Loucy (cell line): Measurements from ENCODE around the gene DCAF8L1.
"Not testable (repeated sequence)": the region's sequence is repeated elsewhere in the genome, so short reads cannot be mapped to it uniquely, and the experiment has no call there.

ENCODE experiments used
- H2AFZ ChIP-seq: fragments of 200-600 bp; sonication (generic); 2 replicates; pipeline ENCODE4 v1.6.0; 2016; ENCODE audit warnings: antibody characterized with exemption, mild to moderate bottlenecking, low read length, moderate library complexity
- H3F3A ChIP-seq: fragments of 200-600 bp; 2 replicates; pipeline ENCODE4 v1.6.0; 2016; ENCODE audit warnings: antibody characterized with exemption, low read depth, mild to moderate bottlenecking
- H3K27me3 ChIP-seq: fragments of 200-600 bp; sonication (generic); 2 replicates; pipeline ENCODE4 v1.6.1; 2014; ENCODE audit warnings: low read length, mild to moderate bottlenecking; ENCODE audit not compliant: insufficient read depth, poor library complexity, severe bottlenecking
- H3K36me3 ChIP-seq: fragments of 200-600 bp; sonication (generic); 2 replicates; pipeline ENCODE4 v1.6.1; 2016; ENCODE audit warnings: low read length; ENCODE audit not compliant: insufficient read depth
- H3K4me1 ChIP-seq: fragments of 200-600 bp; sonication (generic); 2 replicates; pipeline ENCODE4 v1.5.1; 2014; ENCODE audit warnings: low read length, mild to moderate bottlenecking; ENCODE audit not compliant: insufficient read depth, poor library complexity, severe bottlenecking
- H3K4me2 ChIP-seq: fragments of 200-600 bp; sonication (generic); 2 replicates; pipeline ENCODE4 v1.6.0; 2014; ENCODE audit warnings: antibody characterized with exemption, low read length, low read depth, mild to moderate bottlenecking; ENCODE audit not compliant: poor library complexity, severe bottlenecking
- H3K4me3 ChIP-seq: fragments of 200-600 bp; sonication (generic); 2 replicates; pipeline ENCODE4 v1.5.1; 2014; ENCODE audit warnings: low read length, mild to moderate bottlenecking, mixed read lengths; ENCODE audit not compliant: poor library complexity, severe bottlenecking
- H3K79me2 ChIP-seq: fragments of 200-600 bp; sonication (generic); 2 replicates; pipeline ENCODE4 v1.6.1; 2014; ENCODE audit warnings: low read length; ENCODE audit not compliant: insufficient read depth
- H3K9ac ChIP-seq: fragments of 200-600 bp; sonication (generic); 2 replicates; pipeline ENCODE4 v1.6.0; 2014; ENCODE audit warnings: mild to moderate bottlenecking, low read depth, low read length, moderate library complexity; ENCODE audit not compliant: poor library complexity, severe bottlenecking
- H3K9me2 ChIP-seq: fragments of 200-600 bp; sonication (generic); replicated peaks from 2 replicates; pipeline ENCODE4 v1.6.1; 2016; ENCODE audit warnings: low read depth, low read length, mixed read lengths
- H3K9me3 ChIP-seq: fragments of 200-600 bp; sonication (generic); 2 replicates; pipeline ENCODE4 v1.6.1; 2014; ENCODE audit warnings: mild to moderate bottlenecking, antibody characterized with exemption, low read length, low read depth; ENCODE audit not compliant: insufficient read depth
- H4K20me1 ChIP-seq: fragments of 200-600 bp; sonication (generic); 2 replicates; pipeline ENCODE4 v1.6.0; 2014; ENCODE audit warnings: antibody characterized with exemption, low read length, mild to moderate bottlenecking; ENCODE audit not compliant: insufficient read depth, poor library complexity, severe bottlenecking
- CTCF ChIP-seq: fragments of 200-600 bp; sonication (generic); conservative IDR thresholded peaks from 2 replicates; pipeline ENCODE4 v1.5.1; 2014; ENCODE audit warnings: mild to moderate bottlenecking, antibody characterized with exemption, low read length
- EZH2phosphoT487 ChIP-seq: fragments of 200-600 bp; IDR thresholded peaks from 2 replicates; pipeline ENCODE4 v1.6.1; 2018; ENCODE audit warnings: antibody characterized with exemption, mild to moderate bottlenecking, moderate library complexity, borderline replicate concordance

The DCAF8L1 gene

GRCh38 chrX:27968352-27968751 is 12.9 kb downstream of the DCAF8L1 start:
- H3K9me2 ChIP-seq, result no peaks in the 10 kb centered on the region
- no peaks in the 10 kb centered on the region for H3K4me1 ChIP-seq
- H3K27me3 ChIP-seq, result no peaks in the 10 kb centered on the region
- no peaks in the 10 kb centered on the region for H3K9me3 ChIP-seq
- H3K9ac ChIP-seq, result no peak overlapping the region
- H3K4me2 ChIP-seq, result no peak overlapping the region
- no peaks in the 10 kb centered on the region for H3K79me2 ChIP-seq
- no peaks in the 10 kb centered on the region for H4K20me1 ChIP-seq
- TF ChIP-seq CTCF (no peak), EZH2phosphoT487 (no peak)
- no peak overlapping the region for H2AFZ ChIP-seq
- no peaks in the 10 kb centered on the region for H3K36me3 ChIP-seq
- no peaks in the 10 kb centered on the region for H3F3A ChIP-seq
- no peak overlapping the region for H3K4me3 ChIP-seq

GRCh38 chrX:27966955-27967354 is 14.3 kb downstream of the DCAF8L1 start:
- Histone ChIP-seq H3K27me3 (no peaks in the 10 kb centered on the region), H3K36me3 (no peaks in the 10 kb centered on the region), H3K79me2 (no peaks in the 10 kb centered on the region), H2AFZ (no peak overlapping the region), H3K9me2 (no peaks in the 10 kb centered on the region), H3K4me2 (no peak overlapping the region), H3K9ac (no peak overlapping the region), H3K4me1 (no peaks in the 10 kb centered on the region), H3F3A (no peaks in the 10 kb centered on the region), H3K9me3 (no peaks in the 10 kb centered on the region), H3K4me3 (no peak overlapping the region), H4K20me1 (no peaks in the 10 kb centered on the region)
- no peak for TF ChIP-seq CTCF
- no peak for TF ChIP-seq EZH2phosphoT487

- Histone ChIP-seq H3K36me3 (no peaks in the 10 kb centered on the region), H3K4me1 (no peaks in the 10 kb centered on the region), H3K9ac (no peak overlapping the region), H3K4me3 (no peak overlapping the region), H3K4me2 (no peak overlapping the region), H3K79me2 (no peaks in the 10 kb centered on the region), H3K27me3 (no peaks in the 10 kb centered on the region), H2AFZ (no peak overlapping the region), H4K20me1 (no peaks in the 10 kb centered on the region), H3F3A (no peaks in the 10 kb centered on the region), H3K9me3 (no peaks in the 10 kb centered on the region), H3K9me2 (no peaks in the 10 kb centered on the region)
- TF ChIP-seq EZH2phosphoT487, result no peak
- no peak for TF ChIP-seq CTCF
Measured at GRCh38 chrX:27966492-27966891, 14.8 kb downstream of the DCAF8L1 start.

GRCh38 chrX:27965348-27965747 is 15.9 kb downstream of the DCAF8L1 start:
- not testable (repeated sequence) for H3K27me3 ChIP-seq, H3K9me2 ChIP-seq, H3K4me3 ChIP-seq, H3K4me1 ChIP-seq, H3K4me2 ChIP-seq, H3F3A ChIP-seq, H3K9me3 ChIP-seq, H3K79me2 ChIP-seq, H3K36me3 ChIP-seq, H2AFZ ChIP-seq, H4K20me1 ChIP-seq, H3K9ac ChIP-seq
